PC-9 (cell line): ENCODE measurements around the gene FKBP1A. TPM values are rescaled to one million over a fixed set of nuclear protein-coding genes. Genes with fewer than 3 reads are reported as not detected.

Source experiments
- BruUV-seq: library from RNA; stranded (reverse); fragments of 400-500 nt; replicated peaks from 2 replicates; lab custom pipeline; 2021; lab: Mats Ljungman, UMichigan
- CTCF ChIA-PET: fragments of 300-600 bp; sonication (Branson Sonifier 250); formaldehyde crosslinking; loops from one replicate; lab custom pipeline; 2022; ENCODE audit warnings: antibody characterized with exemption; lab: Charles Lee
- POLR2A ChIA-PET: fragments of 300-600 bp; sonication (Branson Sonifier 250); formaldehyde crosslinking; loops from one replicate; lab custom pipeline; 2022; ENCODE audit warnings: antibody characterized with exemption; ENCODE audit not compliant: unreplicated experiment; lab: Charles Lee
- DNase-seq, 2 experiments: peaks; one replicate each; pipeline versions ENCODE4 v3.0.0 to v3.0.0-alpha.2; 2015 to 2022; ENCODE audit warnings: mixed read lengths in 1 of 2
- H2AFZ ChIP-seq: fragments of 200-600 bp; sonication (generic); 2 replicates; pipeline ENCODE4 v1.8.1; 2017; ENCODE audit warnings: antibody characterized with exemption
- H3F3A ChIP-seq: fragments of 200-600 bp; sonication (generic); 2 replicates; pipeline ENCODE4 v1.8.1; 2017; ENCODE audit warnings: antibody characterized with exemption, mild to moderate bottlenecking, low read depth; ENCODE audit not compliant: insufficient read depth
- H3K27ac ChIP-seq: fragments of 200-600 bp; sonication (generic); 2 replicates; pipeline ENCODE4 v1.6.1; 2016; ENCODE audit warnings: mixed run types
- H3K27me3 ChIP-seq: fragments of 200-600 bp; sonication (generic); 2 replicates; pipeline ENCODE4 v1.6.1; 2016; ENCODE audit warnings: low read depth, mixed run types; ENCODE audit not compliant: insufficient read depth
- H3K36me3 ChIP-seq: fragments of 200-600 bp; sonication (generic); 2 replicates; pipeline ENCODE4 v1.6.1; 2016; ENCODE audit warnings: low read depth, mixed run types
- H3K4me1 ChIP-seq: fragments of 200-600 bp; sonication (generic); replicated peaks from 2 replicates; pipeline ENCODE4 v1.6.1; 2016; ENCODE audit warnings: mixed run types; ENCODE audit not compliant: insufficient read depth
- H3K4me2 ChIP-seq: fragments of 200-600 bp; sonication (generic); 2 replicates; pipeline ENCODE4 v1.6.1; 2017; ENCODE audit warnings: mixed run types
- H3K4me3 ChIP-seq: fragments of 200-600 bp; sonication (generic); 2 replicates; pipeline ENCODE4 v1.6.1; 2016; ENCODE audit warnings: mixed run types
- H3K79me2 ChIP-seq: fragments of 200-600 bp; sonication (generic); 2 replicates; pipeline ENCODE4 v1.6.1; 2017; ENCODE audit warnings: low read depth, mixed run types
- H3K9me2 ChIP-seq: fragments of 200-600 bp; sonication (generic); 2 replicates; pipeline ENCODE4 v1.8.1; 2017; ENCODE audit warnings: mild to moderate bottlenecking; ENCODE audit not compliant: insufficient read depth
- H3K9me3 ChIP-seq: fragments of 200-600 bp; sonication (generic); 2 replicates; pipeline ENCODE4 v1.8.1; 2016; ENCODE audit warnings: low read depth; ENCODE audit not compliant: insufficient read depth
- H4K20me1 ChIP-seq: fragments of 200-600 bp; sonication (generic); 2 replicates; pipeline ENCODE4 v1.8.1; 2017; ENCODE audit not compliant: insufficient read depth
- CTCF ChIP-seq: fragments of 200-600 bp; sonication (generic); conservative IDR thresholded peaks from 2 replicates; pipeline ENCODE4 v1.6.1; 2017; ENCODE audit warnings: mixed run types, antibody characterized with exemption, mild to moderate bottlenecking, moderate library complexity
- EZH2 ChIP-seq: fragments of 200-600 bp; sonication (generic); IDR thresholded peaks from 2 replicates; pipeline ENCODE4 v1.8.0; 2017; ENCODE audit warnings: antibody characterized with exemption, low read depth
- intact Hi-C: fragments of 100-400 bp; cut with micrococcal nuclease; formaldehyde crosslinking; loops from one replicate; pipeline ENCODE4 v1.10.0; 2022; ENCODE audit not compliant: unreplicated experiment
- total RNA-seq: library from RNA; stranded (reverse); gene quantifications from 2 replicates; pipeline ENCODE4 v1.2.3, GENCODE V29; 2021

The FKBP1A gene
- total RNA-seq, 1 experiment from 2014 or later = 320 TPM

GRCh38 chr20:1373036-1373435 is 19.8 kb downstream of the FKBP1A start:
- no peak overlapping the region for H2AFZ ChIP-seq
- intact Hi-C loops = no loop called here
- H3K4me2 ChIP-seq = no peak overlapping the region
- TF ChIP-seq EZH2 = no peak
- TF ChIP-seq CTCF = no peak
- peaks cover 11% of the 10 kb centered on the region for H3K4me1 ChIP-seq
- no peaks in the 10 kb centered on the region; the same call in 1 of the 2 replicates for H3K9me3 ChIP-seq
- no peak overlapping the region for H3K27ac ChIP-seq
- H3K9me2 ChIP-seq = no peaks in the 10 kb centered on the region
- peaks cover 72% of the 10 kb centered on the region for H3K79me2 ChIP-seq
- H3K4me3 ChIP-seq = no peak overlapping the region
- no TSS peak for BruUV-seq
- no peak for DNase-seq
- peaks cover 63% of the 10 kb centered on the region for H4K20me1 ChIP-seq
- ChIA-PET POLR2A (interaction anchor here (0.6 kb wide), 1 partner anchor 72 kb away, joined by 3 read pairs; no protein-coding TSS in a partner anchor), CTCF (no interaction called here)
- H3K36me3 ChIP-seq = peaks cover 34% of the 10 kb centered on the region
- H3K27me3 ChIP-seq = no peaks in the 10 kb centered on the region
- peaks cover 62% of the 10 kb centered on the region for H3F3A ChIP-seq

GRCh38 chr20:1371830-1372539 is 20.9 kb downstream of the FKBP1A start:
- BruUV-seq = no TSS peak
- no peaks in the 10 kb centered on the region for H3K27me3 ChIP-seq
- TF ChIP-seq CTCF = no peak
- no peak for TF ChIP-seq EZH2
- POLR2A ChIA-PET = interaction anchor here (0.7 kb wide), 1 partner anchor 86 kb away, joined by 5 read pairs; no protein-coding TSS in a partner anchor
- H2AFZ ChIP-seq = no peak overlapping the region
- H3K79me2 ChIP-seq = peaks cover 62% of the 10 kb centered on the region
- H3K4me2 ChIP-seq = no peak overlapping the region
- H4K20me1 ChIP-seq = peaks cover 58% of the 10 kb centered on the region
- CTCF ChIA-PET = interaction anchor here (0.6 to 0.7 kb wide), 3 partner anchors 23 to 132 kb away, joined by 3 to 5 read pairs (median 4); no protein-coding TSS in a partner anchor
- peaks cover 38% of the 10 kb centered on the region for H3K36me3 ChIP-seq
- no peak for DNase-seq
- no peak overlapping the region for H3K4me3 ChIP-seq
- H3K27ac ChIP-seq = no peak overlapping the region
- no peaks in the 10 kb centered on the region; the same call in 1 of the 2 replicates for H3K9me3 ChIP-seq
- no peaks in the 10 kb centered on the region for H3K9me2 ChIP-seq
- intact Hi-C loops = no loop called here
- H3K4me1 ChIP-seq = peaks cover under 1% of the 10 kb centered on the region; the same call in 1 of the 2 replicates
- H3F3A ChIP-seq = peaks cover 62% of the 10 kb centered on the region

GRCh38 chr20:1371202-1371782 is 21.6 kb downstream of the FKBP1A start:
- DNase-seq = no peak
- peaks cover 39% of the 10 kb centered on the region for H3K36me3 ChIP-seq
- POLR2A ChIA-PET = interaction anchor here (0.7 kb wide), 1 partner anchor 87 kb away, joined by 5 read pairs; no protein-coding TSS in a partner anchor
- no peaks in the 10 kb centered on the region for H3K9me2 ChIP-seq
- TF ChIP-seq CTCF (no peak), EZH2 (no peak)
- H2AFZ ChIP-seq = no peak overlapping the region
- no peaks in the 10 kb centered on the region; the same call in 1 of the 2 replicates for H3K9me3 ChIP-seq
- H3K27me3 ChIP-seq = no peaks in the 10 kb centered on the region
- intact Hi-C loops = no loop called here
- 0 out of 2 replicates have a peak overlapping the region, but pooled peaks have one; percentile 3 for H3K27ac ChIP-seq
- H3F3A ChIP-seq = peaks cover 60% of the 10 kb centered on the region
- no TSS peak for BruUV-seq
- peaks cover 53% of the 10 kb centered on the region for H4K20me1 ChIP-seq
- no peaks in the 10 kb centered on the region for H3K4me1 ChIP-seq
- CTCF ChIA-PET = no interaction called here
- H3K4me3 ChIP-seq = no peak overlapping the region
- peaks cover 55% of the 10 kb centered on the region for H3K79me2 ChIP-seq
- no peak overlapping the region for H3K4me2 ChIP-seq
